Prostate gland (tissue), 2 donors: ENCODE measurements around the gene SMIM31.

ENCODE experiments used
- CTCF ChIP-seq, 4 experiments: fragments of 200-600 bp in 2 of 4; fragments of 450-650 bp in 2 of 4; sonication (generic) in 2 of 4; IDR thresholded peaks; 1 replicate in 3 of 4; 2 replicates in 1 of 4; pipeline ENCODE4 v1.5.1; 2016 to 2019; ENCODE audit warnings: antibody characterized with exemption in 4 of 4, mild to moderate bottlenecking in 2 of 4, moderate library complexity in 2 of 4
- POLR2AphosphoS5 ChIP-seq: sonication (generic); formaldehyde crosslinking; IDR thresholded peaks from one replicate; pipeline ENCODE4 v1.6.1; 2017; ENCODE audit warnings: antibody characterized with exemption

- no peak for TF ChIP-seq POLR2AphosphoS5
- no peak for TF ChIP-seq CTCF (IDR thresholded peaks at IDR 0.05)
Observed at GRCh38 chr4:164847967-164848649, 94.2 kb downstream of the SMIM31 start.
